Measurements from ENCODE around the gene SLC38A6.
"Not testable (repeated sequence)": the region's sequence is repeated elsewhere in the genome, so short reads cannot be mapped to it uniquely, and the experiment has no call there.

The SLC38A6 gene

DNA sequence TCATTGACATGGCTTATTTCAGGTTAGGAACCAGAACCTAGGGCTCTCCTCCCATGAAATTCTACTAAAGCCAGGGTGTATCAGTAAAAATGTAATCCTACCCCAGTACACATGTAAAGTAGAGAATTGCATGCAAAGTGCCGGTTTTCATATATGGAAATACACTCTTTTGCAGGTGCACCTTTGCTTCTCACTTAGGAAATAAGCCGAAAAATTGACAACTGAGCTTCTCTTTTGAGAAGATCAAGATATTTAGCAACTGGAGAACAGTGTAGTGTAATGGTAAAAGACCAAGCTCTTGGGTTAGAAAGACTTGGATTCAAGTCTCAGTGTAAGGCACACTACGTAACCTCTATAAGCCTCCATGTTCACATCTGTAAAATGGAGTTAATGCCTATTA is 82.4 kb downstream of the SLC38A6 start:
- H3K4me3 ChIP-seq (replicated peaks; ENCODE audit: low read depth, low read length): no peak overlapping the region
- DNase-seq (ENCODE audit: low read depth): no peak
- TF ChIP-seq, protein P1, sequence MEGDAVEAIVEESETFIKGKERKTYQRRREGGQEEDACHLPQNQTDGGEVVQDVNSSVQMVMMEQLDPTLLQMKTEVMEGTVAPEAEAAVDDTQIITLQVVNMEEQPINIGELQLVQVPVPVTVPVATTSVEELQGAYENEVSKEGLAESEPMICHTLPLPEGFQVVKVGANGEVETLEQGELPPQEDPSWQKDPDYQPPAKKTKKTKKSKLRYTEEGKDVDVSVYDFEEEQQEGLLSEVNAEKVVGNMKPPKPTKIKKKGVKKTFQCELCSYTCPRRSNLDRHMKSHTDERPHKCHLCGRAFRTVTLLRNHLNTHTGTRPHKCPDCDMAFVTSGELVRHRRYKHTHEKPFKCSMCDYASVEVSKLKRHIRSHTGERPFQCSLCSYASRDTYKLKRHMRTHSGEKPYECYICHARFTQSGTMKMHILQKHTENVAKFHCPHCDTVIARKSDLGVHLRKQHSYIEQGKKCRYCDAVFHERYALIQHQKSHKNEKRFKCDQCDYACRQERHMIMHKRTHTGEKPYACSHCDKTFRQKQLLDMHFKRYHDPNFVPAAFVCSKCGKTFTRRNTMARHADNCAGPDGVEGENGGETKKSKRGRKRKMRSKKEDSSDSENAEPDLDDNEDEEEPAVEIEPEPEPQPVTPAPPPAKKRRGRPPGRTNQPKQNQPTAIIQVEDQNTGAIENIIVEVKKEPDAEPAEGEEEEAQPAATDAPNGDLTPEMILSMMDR (IDR thresholded peaks at IDR 0.05; ENCODE audit: low read length, missing control alignments): no peak

DNA sequence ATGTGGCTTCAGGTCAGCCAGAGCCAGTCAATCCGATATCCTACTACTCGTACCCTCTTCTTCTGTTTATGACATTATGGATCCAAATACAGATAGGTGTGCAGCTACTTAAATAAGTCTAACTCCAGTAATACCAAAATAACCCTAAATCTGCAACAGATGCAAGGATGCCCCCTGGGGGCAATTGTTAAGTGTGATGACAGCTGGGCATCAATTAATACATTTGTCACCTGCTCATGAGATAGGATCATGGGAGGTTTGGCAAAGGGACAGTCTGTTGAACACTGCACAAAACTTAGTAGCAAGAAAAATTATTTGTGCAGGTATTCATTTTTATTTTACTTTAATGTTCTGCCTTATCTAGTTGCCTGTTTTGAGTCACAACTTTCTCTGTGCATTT is 83.2 kb downstream of the SLC38A6 start:
- TF ChIP-seq, protein P1 (IDR thresholded peaks at IDR 0.05; ENCODE audit: low read length, missing control alignments): no peak
- no peak for DNase-seq (ENCODE audit: low read depth)
- H3K4me3 ChIP-seq (replicated peaks; ENCODE audit: low read depth, low read length): no peak overlapping the region

DNA sequence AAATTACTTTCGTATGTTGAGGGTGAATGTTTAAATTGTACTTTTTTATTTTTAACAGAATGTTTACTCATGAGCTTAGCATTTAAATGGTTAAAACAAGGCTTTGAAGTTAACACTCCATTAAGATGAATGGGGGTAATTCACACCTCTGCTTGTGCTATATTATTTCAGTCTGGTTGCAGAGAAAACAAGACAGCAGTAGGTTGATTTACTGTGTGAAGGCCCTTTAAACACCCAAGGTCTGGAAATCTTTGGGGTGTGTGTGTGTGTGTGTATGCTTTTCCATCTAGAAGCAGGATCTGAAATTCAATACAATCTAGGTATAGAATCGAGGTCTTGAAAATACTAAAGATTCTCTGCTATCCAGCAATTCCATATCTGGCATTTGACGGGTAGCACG is 83.8 kb downstream of the SLC38A6 start:
- H3K4me3 ChIP-seq (replicated peaks; ENCODE audit: low read depth, low read length): no peak overlapping the region
- DNase-seq (ENCODE audit: low read depth): no peak
- TF ChIP-seq, protein P1 (IDR thresholded peaks at IDR 0.05; ENCODE audit: low read length, missing control alignments): no peak

DNA sequence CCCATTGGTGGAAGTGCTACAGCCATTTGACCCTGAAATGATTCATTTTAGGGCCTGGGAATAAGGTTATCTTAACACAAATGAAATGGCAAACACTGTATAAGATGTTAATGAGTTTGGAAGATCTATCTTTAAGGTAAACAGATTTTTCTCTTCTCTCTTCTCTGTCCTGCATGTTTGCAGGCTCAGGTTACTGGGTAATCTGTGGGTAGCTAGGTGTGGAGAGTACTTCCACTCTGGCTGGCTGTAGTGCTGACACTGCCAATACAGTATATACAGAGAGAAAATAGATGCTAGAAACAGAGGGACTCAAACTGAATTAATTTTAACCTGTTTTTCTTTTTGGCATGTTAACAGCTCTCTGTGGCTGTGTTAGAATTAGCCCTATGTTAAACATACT is 84.6 kb downstream of the SLC38A6 start:
- H3K4me3 ChIP-seq (replicated peaks; ENCODE audit: low read depth, low read length): no peak overlapping the region
- TF ChIP-seq, protein P1 (IDR thresholded peaks at IDR 0.05; ENCODE audit: low read length, missing control alignments): no peak
- no peak for DNase-seq (ENCODE audit: low read depth)

DNA sequence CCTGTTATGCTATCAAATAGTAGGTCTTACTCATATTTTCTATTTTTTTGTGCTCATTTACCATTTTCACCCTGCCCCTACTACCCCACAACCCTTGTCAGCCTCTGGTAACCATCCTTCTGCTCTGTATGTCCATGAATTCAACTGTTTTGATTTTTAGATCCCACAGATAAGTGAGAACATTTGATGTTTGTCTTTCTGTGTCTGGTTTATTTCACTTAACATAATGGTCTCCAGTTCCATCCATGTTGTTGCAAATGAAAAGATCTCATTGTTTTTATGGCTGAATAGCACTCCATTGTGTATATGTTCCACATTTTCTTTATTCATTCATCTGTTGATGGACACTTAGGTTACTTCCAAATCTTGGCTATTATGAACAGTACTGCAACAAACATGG is 91.4 kb downstream of the SLC38A6 start:
- H3K4me3 ChIP-seq (replicated peaks; ENCODE audit: low read depth, low read length); DNase-seq (ENCODE audit: low read depth): not testable (repeated sequence)

DNA sequence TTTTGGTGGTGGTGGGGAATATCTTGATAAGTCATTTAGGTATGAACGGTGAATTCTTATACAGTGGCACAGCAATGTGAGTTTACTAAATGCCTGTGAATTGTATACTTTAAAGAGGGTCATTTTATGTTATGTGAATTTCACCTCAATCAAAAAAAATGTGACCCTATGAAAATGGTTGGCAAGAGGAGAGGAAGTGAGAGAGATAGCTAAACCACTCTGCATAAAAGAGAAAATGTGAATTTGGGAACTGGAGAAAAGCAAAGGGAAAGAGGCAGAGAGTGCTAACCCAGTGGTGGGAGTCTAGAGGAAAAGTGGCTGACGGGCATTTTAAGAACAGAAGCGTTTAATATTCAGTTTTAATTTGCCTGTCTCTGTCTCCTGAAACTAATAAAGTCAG is 93.8 kb downstream of the SLC38A6 start:
- TF ChIP-seq, protein P1 (IDR thresholded peaks at IDR 0.05; ENCODE audit: low read length, missing control alignments): no peak
- no peak for DNase-seq (ENCODE audit: low read depth)
- H3K4me3 ChIP-seq (replicated peaks; ENCODE audit: low read depth, low read length): no peak overlapping the region

DNA sequence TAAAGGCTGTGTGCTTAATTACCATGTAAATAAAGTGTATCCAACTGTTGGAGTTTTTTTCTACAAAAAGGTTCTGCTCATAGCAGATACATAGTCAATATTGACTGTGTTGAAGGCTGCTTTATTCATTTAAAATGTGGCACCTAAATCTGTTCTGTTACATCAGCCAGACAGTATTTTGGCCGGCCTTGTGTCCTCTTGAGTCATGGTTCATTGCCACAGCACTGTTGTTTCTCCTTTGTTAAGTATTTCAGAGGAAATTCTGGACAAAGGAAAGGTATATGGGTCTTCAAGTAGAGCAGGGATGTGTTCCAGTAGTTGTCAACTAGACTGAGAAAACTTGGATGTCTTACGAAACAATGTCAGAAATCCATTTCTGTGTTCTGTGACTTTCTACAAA is 95.5 kb downstream of the SLC38A6 start:
- DNase-seq (ENCODE audit: low read depth): peak; percentile 80
- TF ChIP-seq, protein P1 (IDR thresholded peaks at IDR 0.05; ENCODE audit: low read length, missing control alignments): no peak
- no peak overlapping the region for H3K4me3 ChIP-seq (replicated peaks; ENCODE audit: low read depth, low read length)

DNA sequence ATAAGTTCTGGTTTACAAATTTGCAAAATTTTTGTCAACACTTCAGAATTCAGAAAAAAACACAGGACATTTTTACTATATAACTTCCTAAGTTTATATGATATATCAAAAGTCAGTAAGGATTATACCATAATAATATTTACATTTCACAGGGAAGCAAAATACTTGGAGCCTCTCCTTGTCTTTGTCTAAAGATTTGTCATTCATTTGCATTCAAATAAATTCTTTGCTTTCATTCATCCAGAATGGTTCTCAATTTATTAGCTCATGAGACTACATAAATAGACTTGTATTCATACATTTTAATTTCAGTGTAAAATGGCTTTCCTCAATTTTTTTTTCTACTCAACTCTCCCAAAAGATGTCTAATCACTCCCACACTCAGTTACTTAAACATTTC is 96.4 kb downstream of the SLC38A6 start:
- DNase-seq (ENCODE audit: low read depth): no peak
- TF ChIP-seq, protein P1 (IDR thresholded peaks at IDR 0.05; ENCODE audit: low read length, missing control alignments): no peak
- H3K4me3 ChIP-seq (replicated peaks; ENCODE audit: low read depth, low read length): no peak overlapping the region
